Body of pancreas (tissue), 4 donors: ENCODE measurements around the gene IQCC. TPM values are rescaled to one million over a fixed set of nuclear protein-coding genes. Genes with fewer than 3 reads are reported as not detected.

Source experiments
- ATAC-seq: fragments of 150-250 bp; one replicate; pipeline ENCODE4 v1.9.1; 2016
- DNase-seq, 4 donors: peaks; one replicate each; pipeline ENCODE4 v3.0.0-alpha.2; 2019
- H3K27ac ChIP-seq, 4 donors: fragments of 200-600 bp; sonication (generic); 1 replicate in 3 of 4; 2 replicates in 1 of 4; pipeline versions ENCODE4 v1.5.1 to v1.6.1; 2016 to 2019; ENCODE audit warnings: mild to moderate bottlenecking in 1 of 4, mixed read lengths in 1 of 4, moderate library complexity in 1 of 4
- H3K27me3 ChIP-seq, 2 donors: fragments of 200-600 bp; sonication (generic); one replicate each; pipeline ENCODE4 v1.6.0; 2016; ENCODE audit warnings: mild to moderate bottlenecking in 1 of 2
- H3K36me3 ChIP-seq, 2 donors: fragments of 200-600 bp; sonication (generic); replicated peaks in 1 of 2; 2 replicates each; pipeline ENCODE4 v1.5.1; 2016; ENCODE audit warnings: low read depth in 2 of 2; ENCODE audit not compliant: insufficient read depth in 1 of 2
- H3K4me1 ChIP-seq: fragments of 200-600 bp; sonication (generic); one replicate; pipeline ENCODE4 v1.6.0; 2016
- H3K4me3 ChIP-seq, 2 donors: fragments of 200-600 bp; sonication (generic); 1 replicate in 1 of 2; 2 replicates in 1 of 2; pipeline ENCODE4 v1.5.1; 2016 to 2019
- H3K9me3 ChIP-seq, 3 donors: fragments of 200-600 bp; sonication (generic); 1 replicate in 2 of 3; 2 replicates in 1 of 3; pipeline ENCODE4 v1.5.1; 2016
- POLR2A ChIP-seq, 3 donors: fragments of 450-650 bp; IDR thresholded peaks; one replicate each; pipeline ENCODE4 v1.6.1; 2016; ENCODE audit warnings: antibody characterized with exemption in 3 of 3, mild to moderate bottlenecking in 2 of 3
- WGBS, 2 donors: methylation state at CpG; one replicate each; pipeline ENCODE4 v1.1.5; 2017; 5-methylcytosine and 5-hydroxymethylcytosine counted together
- intact Hi-C: fragments of 100-400 bp; cut with DNase I; formaldehyde crosslinking; loops from one replicate; pipeline ENCODE4 v1.15.1; 2023
- total RNA-seq, 2 donors: library from RNA; depleted of rRNA; stranded (reverse); fragments of >200 nt; gene quantifications; one replicate each; pipeline ENCODE4 v1.1.0, GENCODE V29; 2016
- TF ChIP-seq, protein P1 (sequence below), 7 experiments: fragments of 450-650 bp in 4 of 7; fragments of 200-600 bp in 3 of 7; sonication (generic) in 3 of 7; IDR thresholded peaks; one replicate each; pipeline ENCODE4 v1.5.1; 2016 to 2019; ENCODE audit warnings: antibody characterized with exemption in 7 of 7

The IQCC gene
- total RNA-seq, 2 donors from 2014 or later, result 1.8 to 5.3 TPM

DNA sequence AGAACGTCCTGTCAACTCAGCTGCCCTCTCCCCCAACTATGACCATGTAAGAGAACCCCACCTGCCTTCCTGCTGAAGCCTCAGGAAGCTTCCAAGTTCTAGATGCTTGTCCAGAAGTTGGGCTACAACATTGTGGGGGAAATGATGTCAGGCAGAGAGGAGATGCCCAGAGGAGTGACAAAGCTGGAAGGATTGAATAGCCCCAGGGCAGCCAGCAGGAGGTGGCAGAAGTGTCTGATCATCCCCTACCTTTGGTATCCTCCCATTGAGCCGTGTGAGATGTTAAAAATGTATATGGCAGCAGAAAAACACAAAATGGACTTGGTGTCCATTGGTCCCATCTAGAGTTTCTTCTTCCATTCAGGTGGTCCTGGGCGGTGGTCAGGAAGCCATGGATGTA is 23.3 kb downstream of the IQCC start:
- no peaks in the 10 kb centered on the region for H3K27me3 ChIP-seq
- TF ChIP-seq, protein P1, sequence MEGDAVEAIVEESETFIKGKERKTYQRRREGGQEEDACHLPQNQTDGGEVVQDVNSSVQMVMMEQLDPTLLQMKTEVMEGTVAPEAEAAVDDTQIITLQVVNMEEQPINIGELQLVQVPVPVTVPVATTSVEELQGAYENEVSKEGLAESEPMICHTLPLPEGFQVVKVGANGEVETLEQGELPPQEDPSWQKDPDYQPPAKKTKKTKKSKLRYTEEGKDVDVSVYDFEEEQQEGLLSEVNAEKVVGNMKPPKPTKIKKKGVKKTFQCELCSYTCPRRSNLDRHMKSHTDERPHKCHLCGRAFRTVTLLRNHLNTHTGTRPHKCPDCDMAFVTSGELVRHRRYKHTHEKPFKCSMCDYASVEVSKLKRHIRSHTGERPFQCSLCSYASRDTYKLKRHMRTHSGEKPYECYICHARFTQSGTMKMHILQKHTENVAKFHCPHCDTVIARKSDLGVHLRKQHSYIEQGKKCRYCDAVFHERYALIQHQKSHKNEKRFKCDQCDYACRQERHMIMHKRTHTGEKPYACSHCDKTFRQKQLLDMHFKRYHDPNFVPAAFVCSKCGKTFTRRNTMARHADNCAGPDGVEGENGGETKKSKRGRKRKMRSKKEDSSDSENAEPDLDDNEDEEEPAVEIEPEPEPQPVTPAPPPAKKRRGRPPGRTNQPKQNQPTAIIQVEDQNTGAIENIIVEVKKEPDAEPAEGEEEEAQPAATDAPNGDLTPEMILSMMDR (IDR thresholded peaks at IDR 0.05), result no peak
- no peak for TF ChIP-seq POLR2A (IDR thresholded peaks at IDR 0.05)
- H3K36me3 ChIP-seq, result peaks cover 13 to 24% of the 10 kb centered on the region in 2 donors
- 64 to 70% methylated on average over 3 of the region's 3 CpGs for WGBS, 2 donors
- no peak for ATAC-seq
- H3K4me1 ChIP-seq, result peaks cover 5% of the 10 kb centered on the region
- intact Hi-C loops, result no loop called here
- no peak overlapping the region for H3K4me3 ChIP-seq
- DNase-seq, result no peak
- no peaks in the 10 kb centered on the region for H3K9me3 ChIP-seq
- H3K27ac ChIP-seq, result no peak overlapping the region

- H3K4me1 ChIP-seq, result peaks cover 10% of the 10 kb centered on the region
- no peaks in the 10 kb centered on the region for H3K9me3 ChIP-seq
- no peak for DNase-seq
- no peak for ATAC-seq
- no peaks in the 10 kb centered on the region for H3K27me3 ChIP-seq
- TF ChIP-seq POLR2A (IDR thresholded peaks at IDR 0.05), result no peak
- TF ChIP-seq, protein P1 (IDR thresholded peaks at IDR 0.05), result no peak
- H3K27ac ChIP-seq, result no peak overlapping the region
- WGBS, 2 donors, result 76 to 84% methylated on average over 5 of the region's 5 CpGs
- H3K36me3 ChIP-seq, result peaks cover 13 to 23% of the 10 kb centered on the region in 2 donors
- H3K4me3 ChIP-seq, result no peak overlapping the region
- intact Hi-C loops, result loop anchor here (10.0 kb wide), 1 partner anchor 63 kb away; the partner anchor contains the start of gene HDAC1
Measured at GRCh38 chr1:32231843-32232432, 26.5 kb downstream of the IQCC start.

- DNase-seq, result no peak
- Histone ChIP-seq H3K4me1 (peaks cover 10% of the 10 kb centered on the region), H3K4me3 (no peak overlapping the region), H3K36me3 (peaks cover 13 to 21% of the 10 kb centered on the region in 2 donors), H3K27me3 (no peaks in the 10 kb centered on the region), H3K9me3 (no peaks in the 10 kb centered on the region), H3K27ac (no peak overlapping the region)
- intact Hi-C loops, result loop anchor here (10.0 kb wide), 1 partner anchor 62 kb away; the partner anchor contains the start of gene HDAC1
- TF ChIP-seq POLR2A (IDR thresholded peaks at IDR 0.05), result no peak
- TF ChIP-seq, protein P1 (IDR thresholded peaks at IDR 0.05), result no peak
- WGBS, 2 donors, result 87 to 90% methylated on average over 7 to 8 of the region's 8 CpGs
- no peak for ATAC-seq
Measured at GRCh38 chr1:32232558-32233304, 27.3 kb downstream of the IQCC start.

DNA sequence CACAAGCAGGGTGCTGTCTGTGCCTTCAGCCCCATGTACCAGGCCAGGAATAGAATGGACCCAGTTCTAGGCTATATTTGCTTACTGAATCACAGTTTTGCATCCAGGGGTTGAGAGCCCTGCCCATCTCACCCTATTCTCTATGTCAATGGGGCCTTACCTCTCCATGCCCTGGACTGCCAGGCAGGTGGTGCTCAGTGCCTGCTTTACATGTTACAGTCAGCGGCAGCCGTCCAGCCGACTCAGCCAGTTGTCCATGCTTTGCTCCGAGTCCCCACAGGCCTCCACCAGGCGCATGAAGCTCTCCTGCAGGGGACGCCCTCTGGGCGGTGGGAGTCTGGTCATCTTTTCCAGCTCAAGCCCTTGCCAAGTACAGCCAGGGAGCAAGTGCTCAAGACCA is 29.3 kb downstream of the IQCC start:
- no peak for DNase-seq
- TF ChIP-seq POLR2A (IDR thresholded peaks at IDR 0.05), result no peak
- TF ChIP-seq, protein P1 (IDR thresholded peaks at IDR 0.05), result no peak
- H3K4me3 ChIP-seq, result no peak overlapping the region
- H3K9me3 ChIP-seq, result no peaks in the 10 kb centered on the region
- WGBS, 2 donors, result 86% methylated on average over 7 of the region's 7 CpGs; no CpG with 5 or more reads in 1 of the 2 donors
- H3K27ac ChIP-seq, result no peak overlapping the region
- H3K27me3 ChIP-seq, result no peaks in the 10 kb centered on the region
- H3K36me3 ChIP-seq, result peaks cover 0 to 12% of the 10 kb centered on the region in 2 donors
- intact Hi-C loops, result loop anchor here (10.0 kb wide), 1 partner anchor 60 kb away; the partner anchor contains the start of gene HDAC1
- peaks cover 18% of the 10 kb centered on the region for H3K4me1 ChIP-seq
- ATAC-seq, result no peak
